Measurements from ENCODE around the gene DIRAS3. TPM values are rescaled to one million over a fixed set of nuclear protein-coding genes. Genes with fewer than 3 reads are reported as not detected.
A peak's percentile ranks its signal among the peaks of the same experiment; 100 is the strongest.
"Not testable (repeated sequence)": the region's sequence is repeated elsewhere in the genome, so short reads cannot be mapped to it uniquely, and the experiment has no call there.

Gene DIRAS3
- total and polyA plus RNA-seq, 8 donors: 8.7 to 33.3 (median 14.9) TPM

GRCh38 chr1:68013351-68013750 lies 37.1 kb downstream of the DIRAS3 start:
- TF ChIP-seq, protein P1, sequence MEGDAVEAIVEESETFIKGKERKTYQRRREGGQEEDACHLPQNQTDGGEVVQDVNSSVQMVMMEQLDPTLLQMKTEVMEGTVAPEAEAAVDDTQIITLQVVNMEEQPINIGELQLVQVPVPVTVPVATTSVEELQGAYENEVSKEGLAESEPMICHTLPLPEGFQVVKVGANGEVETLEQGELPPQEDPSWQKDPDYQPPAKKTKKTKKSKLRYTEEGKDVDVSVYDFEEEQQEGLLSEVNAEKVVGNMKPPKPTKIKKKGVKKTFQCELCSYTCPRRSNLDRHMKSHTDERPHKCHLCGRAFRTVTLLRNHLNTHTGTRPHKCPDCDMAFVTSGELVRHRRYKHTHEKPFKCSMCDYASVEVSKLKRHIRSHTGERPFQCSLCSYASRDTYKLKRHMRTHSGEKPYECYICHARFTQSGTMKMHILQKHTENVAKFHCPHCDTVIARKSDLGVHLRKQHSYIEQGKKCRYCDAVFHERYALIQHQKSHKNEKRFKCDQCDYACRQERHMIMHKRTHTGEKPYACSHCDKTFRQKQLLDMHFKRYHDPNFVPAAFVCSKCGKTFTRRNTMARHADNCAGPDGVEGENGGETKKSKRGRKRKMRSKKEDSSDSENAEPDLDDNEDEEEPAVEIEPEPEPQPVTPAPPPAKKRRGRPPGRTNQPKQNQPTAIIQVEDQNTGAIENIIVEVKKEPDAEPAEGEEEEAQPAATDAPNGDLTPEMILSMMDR (IDR thresholded peaks at IDR 0.05): no peak
- FAIRE-seq (no peak), DNase-seq (no peak), ATAC-seq (no peak)
- intact Hi-C loops (cut with DNase I): no loop called here
- Histone ChIP-seq H3K36me3 (no peaks in the 10 kb centered on the region), H3K4me1 (no peaks in the 10 kb centered on the region), H3K27ac (no peak overlapping the region), H3K9me3 (no peaks in the 10 kb centered on the region), H3K27me3 (no peaks in the 10 kb centered on the region), H3K4me3 (no peak overlapping the region)
- 89 to 99% methylated on average over 4 of the region's 4 CpGs for WGBS, 2 donors

DNA sequence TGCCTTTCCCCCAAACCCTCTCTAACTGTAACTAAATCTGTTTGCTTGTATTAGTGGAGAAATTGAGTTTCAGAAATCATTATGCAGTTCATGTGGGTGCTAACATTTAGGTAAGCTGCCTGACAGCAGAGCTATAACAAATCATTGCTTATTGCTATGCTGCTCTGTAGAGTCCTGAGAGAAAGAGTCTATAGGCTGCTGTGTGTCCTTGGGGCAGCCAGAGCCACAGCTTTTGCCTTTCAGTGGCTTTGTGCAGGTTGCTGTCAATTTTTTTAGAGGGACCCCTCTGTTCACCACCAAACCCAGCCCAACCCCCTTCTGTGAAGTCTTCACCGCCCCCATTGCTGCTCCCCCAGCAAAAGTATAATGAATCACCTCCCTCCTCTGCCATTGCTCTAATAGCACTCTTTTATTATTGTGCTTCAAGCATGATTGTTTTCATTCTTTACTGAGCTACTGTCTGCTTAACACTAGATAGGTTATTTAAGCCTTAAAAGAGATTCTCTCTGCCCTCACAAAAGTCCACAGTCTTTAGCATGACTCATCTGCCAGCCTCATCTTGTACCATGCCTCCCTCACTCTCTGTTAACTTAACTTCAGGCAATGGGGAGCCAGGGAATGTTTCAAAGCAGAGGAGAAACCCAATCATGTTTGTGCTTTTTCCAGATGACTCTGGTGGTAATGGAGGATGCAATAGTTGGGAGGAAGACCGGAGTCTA lies 38.6 kb downstream of the DIRAS3 start:
- no peak overlapping the region for H3K4me3 ChIP-seq
- H3K27ac ChIP-seq: no peak overlapping the region
- intact Hi-C loops (cut with DNase I): no loop called here
- 83 to 93% methylated on average over 2 of the region's 2 CpGs for WGBS, 2 donors
- H3K9me3 ChIP-seq: no peaks in the 10 kb centered on the region
- FAIRE-seq (no peak), DNase-seq (no peak), ATAC-seq (no peak)
- TF ChIP-seq, protein P1 (IDR thresholded peaks at IDR 0.05): no peak
- H3K27me3 ChIP-seq: no peaks in the 10 kb centered on the region
- no peaks in the 10 kb centered on the region for H3K4me1 ChIP-seq
- no peaks in the 10 kb centered on the region for H3K36me3 ChIP-seq

GRCh38 chr1:68010543-68010942 lies 39.9 kb downstream of the DIRAS3 start:
- 18 to 21% methylated on average over 4 of the region's 4 CpGs for whole genome bisulfite sequencing, 2 donors
- no peak overlapping the region for H3K27ac ChIP-seq
- H3K27me3 ChIP-seq: no peaks in the 10 kb centered on the region
- FAIRE-seq (no peak), ATAC-seq (no peak), DNase-seq (no peak)
- H3K36me3 ChIP-seq: no peaks in the 10 kb centered on the region
- intact Hi-C loops (cut with DNase I): no loop called here
- TF ChIP-seq, protein P1 (IDR thresholded peaks at IDR 0.05): no peak
- no peak overlapping the region for H3K4me3 ChIP-seq
- no peaks in the 10 kb centered on the region for H3K9me3 ChIP-seq
- no peaks in the 10 kb centered on the region for H3K4me1 ChIP-seq

- FAIRE-seq (no peak), DNase-seq (no peak), ATAC-seq (peak in 1 of 4 donors; percentile 55)
- TF ChIP-seq, protein P1 (IDR thresholded peaks at IDR 0.05): no peak
- Histone ChIP-seq H3K27me3 (no peaks in the 10 kb centered on the region), H3K27ac (no peak overlapping the region), H3K36me3 (no peaks in the 10 kb centered on the region), H3K4me3 (no peak overlapping the region), H3K9me3 (no peaks in the 10 kb centered on the region), H3K4me1 (no peaks in the 10 kb centered on the region)
- intact Hi-C loops (cut with DNase I): no loop called here
Observed at GRCh38 chr1:68010090-68010489, 40.3 kb downstream of the DIRAS3 start.

GRCh38 chr1:68003626-68004025 lies 46.8 kb downstream of the DIRAS3 start:
- DNase-seq; H3K9me3 ChIP-seq; H3K36me3 ChIP-seq; H3K4me1 ChIP-seq; H3K4me3 ChIP-seq; intact Hi-C loops (cut with DNase I); FAIRE-seq; ATAC-seq; H3K27ac ChIP-seq; H3K27me3 ChIP-seq: not testable (repeated sequence)
- WGBS, 2 donors: 88 to 91% methylated on average over 3 of the region's 3 CpGs
